Pancreas (tissue), 10 donors: Measurements from ENCODE around the gene CYP2D6. TPM values are rescaled to one million over a fixed set of nuclear protein-coding genes. Genes with fewer than 3 reads are reported as not detected.
"Not testable (repeated sequence)": the region's sequence is repeated elsewhere in the genome, so short reads cannot be mapped to it uniquely, and the experiment has no call there.

Source experiments
- ATAC-seq, 4 donors: fragments of 200-7000 bp; cut with Tn5 transposase; one replicate each; pipeline versions ENCODE4 v1.8.0 to v1.9.1; 2020; ENCODE audit warnings: mild to moderate bottlenecking in 4 of 4, moderate library complexity in 4 of 4
- DNase-seq, 6 donors: peaks; one replicate each; pipeline ENCODE4 v3.0.0-alpha.2; 2020
- FAIRE-seq: peaks from 2 replicates; lab custom pipeline; 2012; peaks lifted over from hg19 to GRCh38; lab: Jason Lieb, UNC
- H3K27ac ChIP-seq, 4 donors: fragments of 200-600 bp; sonication (generic); 1 replicate in 3 of 4; 2 replicates in 1 of 4; pipeline versions ENCODE4 v1.5.0 to v1.8.0; 2020
- H3K27me3 ChIP-seq, 4 donors: fragments of 200-600 bp; one replicate each; pipeline ENCODE4 v1.8.0; 2021
- H3K36me3 ChIP-seq, 3 donors: fragments of 200-600 bp; sonication (generic) in 1 of 3; one replicate each; pipeline versions ENCODE4 v1.5.0 to v1.8.0; 2020 to 2021
- H3K4me1 ChIP-seq, 3 donors: fragments of 200-600 bp; one replicate each; pipeline ENCODE4 v1.8.0; 2021
- H3K4me3 ChIP-seq, 4 donors: fragments of 200-600 bp; sonication (generic) in 2 of 4; one replicate each; pipeline versions ENCODE4 v1.5.0 to v1.8.0; 2020 to 2021
- H3K9me3 ChIP-seq, 4 donors: fragments of 200-600 bp; one replicate each; pipeline ENCODE4 v1.8.0; 2021
- WGBS, 2 donors: extraction: QIAGEN DNeasy Blood & Tissue Kit; methylation state at CpG; one replicate each; pipeline ENCODE4 v1.1.7; 2013; 5-methylcytosine and 5-hydroxymethylcytosine counted together
- intact Hi-C, 3 donors: fragments of 100-400 bp; cut with DNase I; formaldehyde crosslinking; loops; one replicate each; pipeline versions ENCODE4 v1.11.1 to v1.14.2; 2022
- polyA plus RNA-seq, 2 donors: library from polyadenylated mRNA; stranded (reverse); fragments of 200-250 nt; gene quantifications; one replicate each; pipeline ENCODE4 v1.2.3, GENCODE V29; 2013
- total RNA-seq, 6 donors: library from RNA; stranded (reverse); fragmentation: NEBNext Ultra II Directional in 4 of 6; extraction: Animal tissue kit (Norgen Biotek cat#: 25700) in 4 of 6; gene quantifications; one replicate each; pipeline versions ENCODE4 v1.2.1 to v1.2.4, GENCODE V29; 2021 to 2023
- TF ChIP-seq, protein P1 (sequence below), 4 donors: fragments of 200-600 bp; sonication (generic) in 3 of 4; IDR thresholded peaks; one replicate each; pipeline versions ENCODE4 v1.5.0 to v1.8.0; 2021; ENCODE audit warnings: antibody characterized with exemption in 4 of 4
- donor health status: healthy with polysubstance abuse.
- donor health status: DM: no; HTN: no; CAD: no; lungs with moderate emphysema.
- donor health status: DM: no; HTN: no; CAD: no.
- donor health status: control.
- donor health status: control.
- donor health status: Bipolar disorder and iron deficiency.
- donor health status: DM: yes; HTN: yes; CAD: no.
- donor health status: DM: no; HTN: no; CAD: no.
- donor health status: DM: no; HTN: no; CAD: no.
- donor health status: DM: yes; HTN: yes; CAD: no.

Gene CYP2D6
- total and polyA plus RNA-seq, 8 donors = 0.35 to 7.3 (median 0.66) TPM

GRCh38 chr22:42145175-42145574, 14.6 kb upstream of the CYP2D6 start:
- WGBS, 2 donors = 55 to 72% methylated on average over 6 of the region's 6 CpGs
- TF ChIP-seq, protein P1, sequence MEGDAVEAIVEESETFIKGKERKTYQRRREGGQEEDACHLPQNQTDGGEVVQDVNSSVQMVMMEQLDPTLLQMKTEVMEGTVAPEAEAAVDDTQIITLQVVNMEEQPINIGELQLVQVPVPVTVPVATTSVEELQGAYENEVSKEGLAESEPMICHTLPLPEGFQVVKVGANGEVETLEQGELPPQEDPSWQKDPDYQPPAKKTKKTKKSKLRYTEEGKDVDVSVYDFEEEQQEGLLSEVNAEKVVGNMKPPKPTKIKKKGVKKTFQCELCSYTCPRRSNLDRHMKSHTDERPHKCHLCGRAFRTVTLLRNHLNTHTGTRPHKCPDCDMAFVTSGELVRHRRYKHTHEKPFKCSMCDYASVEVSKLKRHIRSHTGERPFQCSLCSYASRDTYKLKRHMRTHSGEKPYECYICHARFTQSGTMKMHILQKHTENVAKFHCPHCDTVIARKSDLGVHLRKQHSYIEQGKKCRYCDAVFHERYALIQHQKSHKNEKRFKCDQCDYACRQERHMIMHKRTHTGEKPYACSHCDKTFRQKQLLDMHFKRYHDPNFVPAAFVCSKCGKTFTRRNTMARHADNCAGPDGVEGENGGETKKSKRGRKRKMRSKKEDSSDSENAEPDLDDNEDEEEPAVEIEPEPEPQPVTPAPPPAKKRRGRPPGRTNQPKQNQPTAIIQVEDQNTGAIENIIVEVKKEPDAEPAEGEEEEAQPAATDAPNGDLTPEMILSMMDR (IDR thresholded peaks at IDR 0.05) = no peak
- Histone ChIP-seq H3K36me3 (no peaks in the 10 kb centered on the region), H3K4me1 (no peaks in the 10 kb centered on the region), H3K27ac (no peak overlapping the region), H3K9me3 (no peaks in the 10 kb centered on the region), H3K4me3 (no peak overlapping the region), H3K27me3 (no peaks in the 10 kb centered on the region)
- intact Hi-C loops = no loop called here
- ATAC-seq (no peak), DNase-seq (no peak), FAIRE-seq (no peak)

DNA sequence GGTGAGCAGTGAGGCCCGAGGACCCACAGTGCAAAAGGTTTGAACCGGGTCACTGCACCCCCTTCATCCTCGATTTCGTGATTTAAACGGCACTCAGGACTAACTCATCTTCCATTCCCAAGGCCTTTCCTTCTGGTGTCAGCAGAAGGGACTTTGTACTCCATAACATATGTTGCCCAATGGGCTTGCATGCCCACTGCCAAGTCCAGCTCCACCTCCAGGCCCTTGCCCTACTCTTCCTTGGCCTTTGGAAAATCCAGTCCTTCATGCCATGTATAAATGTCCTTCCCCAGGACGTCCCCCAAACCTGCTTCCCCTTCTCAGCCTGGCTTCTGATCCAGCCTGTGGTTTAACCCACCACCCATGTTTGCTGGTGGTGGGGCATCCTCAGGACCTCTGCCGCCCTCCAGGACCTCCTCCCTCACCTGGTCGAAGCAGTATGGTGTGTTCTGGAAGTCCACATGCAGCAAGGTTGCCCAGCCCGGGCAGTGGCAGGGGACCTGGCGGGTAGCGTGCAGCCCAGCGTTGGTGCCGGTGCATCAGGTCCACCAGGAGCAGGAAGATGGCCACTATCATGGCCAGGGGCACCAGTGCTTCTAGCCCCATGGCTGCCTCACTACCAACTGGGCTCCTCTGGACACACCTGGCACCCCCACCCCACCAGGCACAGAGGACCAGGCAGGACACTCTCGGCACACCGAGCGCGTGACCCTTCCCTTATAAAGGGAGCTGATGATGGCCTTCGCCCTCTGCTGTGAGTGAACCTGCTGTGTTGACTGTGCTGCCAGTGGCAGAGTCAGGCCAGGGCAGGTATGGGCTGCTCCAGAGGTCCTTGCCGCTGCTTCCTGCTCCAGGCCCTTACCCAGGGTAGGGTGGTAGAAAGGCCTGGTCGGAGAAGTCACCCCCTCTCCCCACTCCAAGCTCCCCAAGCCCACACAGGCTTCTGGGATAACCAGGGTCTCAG, 13.5 kb upstream of the CYP2D6 start:
- ATAC-seq = peak in 1 of 4 donors; percentile 19
- H3K27ac ChIP-seq, H3K9me3 ChIP-seq, H3K4me1 ChIP-seq, H3K36me3 ChIP-seq, H3K27me3 ChIP-seq, FAIRE-seq, intact Hi-C loops, H3K4me3 ChIP-seq: not testable (repeated sequence)
- 87 to 95% methylated on average over 15 of the region's 20 CpGs for WGBS, 2 donors
- DNase-seq = peak in 1 of 6 donors; percentile 69

DNA sequence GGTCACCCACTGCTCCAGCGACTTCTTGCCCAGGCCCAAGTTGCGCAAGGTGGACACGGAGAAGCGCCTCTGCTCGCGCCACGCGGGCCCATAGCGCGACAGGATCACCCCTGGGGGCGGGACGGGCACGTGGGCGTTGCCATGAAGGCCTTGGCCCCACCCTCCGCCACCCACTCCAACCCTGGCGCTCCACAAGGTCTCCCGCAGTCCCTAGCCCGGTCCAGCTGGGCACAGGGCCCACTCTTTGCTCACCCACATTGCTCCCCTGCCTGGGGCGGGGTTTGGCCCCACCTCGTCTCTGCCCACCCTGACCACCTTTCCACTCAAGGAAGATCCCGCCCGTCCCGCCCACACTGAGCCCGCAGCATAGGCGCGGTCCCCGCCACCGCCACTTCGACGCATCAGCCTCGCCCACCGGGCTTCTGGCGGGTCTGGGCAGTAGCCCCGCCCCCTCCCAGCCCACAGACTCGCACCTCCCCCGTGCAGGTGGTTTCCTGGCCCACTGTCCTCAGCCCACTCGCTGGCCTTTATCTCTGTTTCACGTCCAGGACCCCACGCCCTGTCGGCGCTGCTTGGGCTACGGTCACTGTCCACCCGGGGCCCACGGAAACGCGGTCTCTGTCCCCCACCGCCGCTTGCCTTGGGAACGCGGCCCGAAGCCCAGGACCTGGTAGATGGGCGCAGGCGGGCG, 12.3 kb upstream of the CYP2D6 start:
- WGBS, 2 donors = 92% methylated on average over 54 of the region's 54 CpGs

GRCh38 chr22:42141307-42142057, 10.9 kb upstream of the CYP2D6 start:
- 90 to 91% methylated on average over 22 to 24 of the region's 24 CpGs for WGBS, 2 donors
- FAIRE-seq, H3K27me3 ChIP-seq, H3K36me3 ChIP-seq, intact Hi-C loops, H3K9me3 ChIP-seq, H3K4me1 ChIP-seq, ATAC-seq, H3K4me3 ChIP-seq, H3K27ac ChIP-seq: not testable (repeated sequence)
- DNase-seq = peak in 1 of 6 donors; percentile 43

More for the DNA sequence above, 12.3 kb upstream of the CYP2D6 start:
- FAIRE-seq = no peak
- no peaks in the 10 kb centered on the region for H3K36me3 ChIP-seq
- ATAC-seq = no peak
- intact Hi-C loops = no loop called here
- DNase-seq = peak in 1 of 6 donors; percentile 60
- H3K4me1 ChIP-seq = no peaks in the 10 kb centered on the region
- H3K27me3 ChIP-seq = no peaks in the 10 kb centered on the region
- H3K4me3 ChIP-seq = no peak overlapping the region
- no peak overlapping the region for H3K27ac ChIP-seq
- TF ChIP-seq, protein P1 (IDR thresholded peaks at IDR 0.05) = no peak
- H3K9me3 ChIP-seq = no peaks in the 10 kb centered on the region

DNA sequence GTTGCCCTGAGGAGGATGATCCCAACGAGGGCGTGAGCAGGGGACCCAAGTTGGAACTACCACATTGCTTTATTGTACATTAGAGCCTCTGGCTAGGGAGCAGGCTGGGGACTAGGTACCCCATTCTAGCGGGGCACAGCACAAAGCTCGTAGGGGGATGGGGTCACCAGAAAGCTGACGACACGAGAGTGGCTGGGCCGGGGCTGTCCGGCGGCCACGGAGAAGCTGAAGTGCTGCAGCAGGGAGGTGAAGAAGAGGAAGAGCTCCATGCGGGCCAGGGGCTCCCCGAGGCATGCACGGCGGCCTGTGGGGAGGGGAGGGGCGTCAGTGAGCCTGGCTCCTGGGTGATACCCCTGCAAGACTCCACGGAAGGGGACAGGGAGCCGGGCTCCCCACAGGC, 9.5 kb upstream of the CYP2D6 start:
- ATAC-seq, H3K36me3 ChIP-seq, H3K4me1 ChIP-seq, H3K9me3 ChIP-seq, H3K27me3 ChIP-seq, FAIRE-seq, DNase-seq, intact Hi-C loops, H3K4me3 ChIP-seq, H3K27ac ChIP-seq: not testable (repeated sequence)
- WGBS, 2 donors = 89 to 96% methylated on average over 9 to 14 of the region's 17 CpGs

DNA sequence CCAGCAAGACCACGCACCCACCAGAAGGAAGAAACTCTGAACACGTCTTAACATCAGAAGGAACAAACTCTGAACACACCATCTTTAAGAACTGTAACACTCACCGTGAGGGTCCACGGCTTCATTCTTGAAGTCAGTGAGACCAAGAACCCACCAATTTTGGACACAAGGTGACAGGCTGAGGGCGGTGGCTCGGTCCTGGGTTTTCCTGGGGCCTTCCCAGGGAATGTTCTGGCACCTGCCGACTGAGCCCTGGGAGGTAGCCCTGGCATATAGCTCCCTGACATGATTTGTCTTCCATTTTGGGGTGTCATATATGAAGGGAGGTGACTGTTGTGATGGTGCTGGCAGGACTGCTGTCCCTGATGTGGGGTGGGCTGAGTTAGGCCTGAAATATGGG, 8.9 kb upstream of the CYP2D6 start:
- H3K36me3 ChIP-seq, H3K4me3 ChIP-seq, ATAC-seq, H3K4me1 ChIP-seq, H3K27me3 ChIP-seq, intact Hi-C loops, H3K27ac ChIP-seq, FAIRE-seq, DNase-seq, H3K9me3 ChIP-seq: not testable (repeated sequence)
- WGBS, 2 donors = 89 to 92% methylated on average over 7 of the region's 7 CpGs
